Liver (tissue), 3 donors: Measurements from ENCODE around the gene VPREB1.

ENCODE experiments used
- CTCF ChIP-seq: fragments of 150-350 bp; IDR thresholded peaks from 2 replicates; pipeline ENCODE4 v1.5.1; 2017; ENCODE audit warnings: improper control_type of control experiment, low read depth, low read length; ENCODE audit not compliant: missing input control
- EGR1 ChIP-seq, 2 donors: IDR thresholded peaks; 2 replicates each; pipeline ENCODE4 v1.6.1; 2016 to 2018; ENCODE audit warnings: antibody characterized with exemption in 2 of 2, low read depth in 2 of 2
- HNF4G ChIP-seq: IDR thresholded peaks from 2 replicates; pipeline ENCODE4 v1.6.1; 2016; ENCODE audit warnings: antibody characterized with exemption
- RXRA ChIP-seq, 2 donors: IDR thresholded peaks; 2 replicates each; pipeline ENCODE4 v1.6.1; 2017 to 2018; ENCODE audit warnings: antibody characterized with exemption in 2 of 2, mild to moderate bottlenecking in 1 of 2
- SP1 ChIP-seq: IDR thresholded peaks from 2 replicates; pipeline ENCODE4 v1.6.1; 2018; ENCODE audit warnings: antibody characterized with exemption, mild to moderate bottlenecking
- TAF1 ChIP-seq: conservative IDR thresholded peaks from 2 replicates; pipeline ENCODE4 v1.6.1; 2016; ENCODE audit warnings: antibody characterized with exemption, mild to moderate bottlenecking
- YY1 ChIP-seq: IDR thresholded peaks from 2 replicates; pipeline ENCODE4 v1.6.1; 2016; ENCODE audit warnings: antibody characterized with exemption, mild to moderate bottlenecking
- ZBTB33 ChIP-seq: IDR thresholded peaks from 2 replicates; pipeline ENCODE4 v1.6.1; 2016; ENCODE audit warnings: antibody characterized with exemption
- donor health status: healthy.
- donor health status: healthy.

DNA sequence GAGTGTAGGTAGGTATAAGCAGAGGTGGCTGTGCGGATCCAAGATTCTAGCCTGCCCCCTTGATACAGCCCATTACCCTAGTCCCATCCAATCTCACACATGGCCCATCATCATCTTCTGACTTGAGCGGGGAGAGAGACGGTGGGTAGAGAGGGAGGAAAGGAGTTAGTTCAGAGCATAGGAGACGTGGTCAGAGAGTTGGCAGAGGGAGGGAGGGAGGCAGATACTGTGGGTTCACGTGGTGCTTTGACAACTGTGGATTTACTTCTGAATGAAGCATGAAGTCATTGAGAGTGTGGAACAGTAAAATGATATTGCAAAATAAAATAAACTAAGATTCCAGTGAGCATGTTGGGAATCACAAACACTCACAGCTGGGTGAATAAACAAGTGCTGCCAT lies 31.4 kb upstream of the VPREB1 start:
- no peak for TF ChIP-seq YY1
- no peak for TF ChIP-seq CTCF
- no peak for TF ChIP-seq RXRA (IDR thresholded peaks at IDR 0.05)
- no peak for TF ChIP-seq SP1
- no peak for TF ChIP-seq TAF1
- no peak for TF ChIP-seq ZBTB33
- TF ChIP-seq EGR1 (IDR thresholded peaks at IDR 0.05; ENCODE audit: low read depth in 2 of 2): no peak
- TF ChIP-seq HNF4G: no peak
